ENCODE results near the gene TMEM198.

DNA sequence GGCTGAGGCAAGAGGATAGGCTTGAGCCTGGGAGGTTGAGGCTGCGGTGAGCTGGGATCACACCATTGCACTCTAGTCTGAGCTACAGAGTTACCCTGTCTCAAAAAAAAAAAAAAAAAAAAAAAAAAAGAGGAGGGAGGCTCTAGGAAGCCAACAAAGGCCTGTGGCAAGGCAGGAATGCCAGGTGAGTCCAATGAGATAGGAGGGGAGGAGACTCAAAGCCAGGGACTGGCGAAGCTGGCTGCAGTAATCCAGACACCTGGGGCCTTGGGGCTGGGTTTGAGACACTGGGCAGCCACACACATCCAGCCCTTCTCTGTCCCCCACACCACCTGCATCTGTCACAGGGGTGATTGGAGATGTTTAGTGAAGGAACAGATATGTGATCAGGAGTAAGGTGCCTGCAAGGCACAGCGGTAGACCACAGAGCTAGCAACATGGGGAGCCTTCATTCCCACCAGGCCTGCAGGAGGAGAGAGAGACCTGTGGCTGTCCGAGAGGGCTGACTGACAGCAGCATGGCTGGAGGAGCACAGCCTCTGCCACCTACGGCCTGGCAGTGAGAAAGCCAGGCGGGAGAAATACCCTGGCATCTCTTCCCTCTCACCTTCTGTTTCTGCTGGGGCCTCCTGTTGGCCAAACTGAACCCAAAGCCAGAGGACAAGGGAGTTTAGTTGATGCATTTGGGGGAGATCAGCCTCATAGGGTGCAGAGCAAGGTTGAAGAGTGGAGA is 9.7 kb upstream of the TMEM198 start:
- TF ChIP-seq POLR2A (IDR thresholded peaks at IDR 0.05; ENCODE audit: low read depth, low read length) (no peak), POLR2AphosphoS5 (IDR thresholded peaks at IDR 0.05; ENCODE audit: low read depth, low read length) (no peak), TAF1 (IDR thresholded peaks at IDR 0.05; ENCODE audit: low read depth, low read length) (no peak), SPI1 (IDR thresholded peaks at IDR 0.05; ENCODE audit: low read depth, low read length) (no peak), POU2F2 (IDR thresholded peaks at IDR 0.05; ENCODE audit: low read depth, low read length) (no peak)

Measured in GM12891 (cell line).